Measurements from ENCODE around the gene SH3BGR. TPM values are rescaled to one million over a fixed set of nuclear protein-coding genes. Genes with fewer than 3 reads are reported as not detected.

Gene SH3BGR
- total RNA-seq, 1 donor from 2014 or later: 5.0 TPM

DNA sequence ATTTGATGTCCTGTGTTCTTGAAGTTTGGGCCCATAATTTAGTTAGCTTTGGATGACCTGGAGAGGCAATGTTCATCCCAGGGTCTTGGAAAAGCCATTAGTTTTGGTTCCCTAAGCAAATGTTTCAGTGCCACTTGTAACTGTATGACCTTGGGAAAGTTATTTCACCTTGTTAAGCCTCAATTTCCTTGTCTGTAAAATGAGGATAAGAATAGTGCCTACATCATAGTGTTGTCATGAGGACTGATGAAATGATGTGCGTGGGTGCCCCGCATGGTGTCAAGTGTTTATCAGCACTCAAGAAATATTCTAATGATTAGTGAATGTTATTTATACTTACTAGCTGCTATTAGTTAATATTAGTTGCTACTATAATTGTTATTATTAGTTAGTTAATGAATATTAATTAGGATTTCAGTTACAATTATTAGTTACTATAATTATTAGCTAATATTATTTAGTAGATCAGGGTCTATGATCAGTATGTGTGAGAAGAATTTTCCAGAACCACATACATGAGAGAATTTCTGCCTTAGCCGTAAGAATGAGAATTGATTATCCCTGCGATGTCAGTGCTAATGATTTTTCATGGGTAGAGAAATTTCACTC is 1.9 kb downstream of the SH3BGR start:
- TF ChIP-seq, protein P1, sequence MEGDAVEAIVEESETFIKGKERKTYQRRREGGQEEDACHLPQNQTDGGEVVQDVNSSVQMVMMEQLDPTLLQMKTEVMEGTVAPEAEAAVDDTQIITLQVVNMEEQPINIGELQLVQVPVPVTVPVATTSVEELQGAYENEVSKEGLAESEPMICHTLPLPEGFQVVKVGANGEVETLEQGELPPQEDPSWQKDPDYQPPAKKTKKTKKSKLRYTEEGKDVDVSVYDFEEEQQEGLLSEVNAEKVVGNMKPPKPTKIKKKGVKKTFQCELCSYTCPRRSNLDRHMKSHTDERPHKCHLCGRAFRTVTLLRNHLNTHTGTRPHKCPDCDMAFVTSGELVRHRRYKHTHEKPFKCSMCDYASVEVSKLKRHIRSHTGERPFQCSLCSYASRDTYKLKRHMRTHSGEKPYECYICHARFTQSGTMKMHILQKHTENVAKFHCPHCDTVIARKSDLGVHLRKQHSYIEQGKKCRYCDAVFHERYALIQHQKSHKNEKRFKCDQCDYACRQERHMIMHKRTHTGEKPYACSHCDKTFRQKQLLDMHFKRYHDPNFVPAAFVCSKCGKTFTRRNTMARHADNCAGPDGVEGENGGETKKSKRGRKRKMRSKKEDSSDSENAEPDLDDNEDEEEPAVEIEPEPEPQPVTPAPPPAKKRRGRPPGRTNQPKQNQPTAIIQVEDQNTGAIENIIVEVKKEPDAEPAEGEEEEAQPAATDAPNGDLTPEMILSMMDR (IDR thresholded peaks at IDR 0.05; ENCODE audit: insufficient read depth, low read length, severe bottlenecking): no peak
- no peaks in the 10 kb centered on the region for H3K36me3 ChIP-seq (ENCODE audit: control insufficient read depth, insufficient read depth, low read length)
- H3K4me3 ChIP-seq (ENCODE audit: low read depth, low read length): no peak overlapping the region
- DNase-seq (ENCODE audit: low read depth): no peak
- no peaks in the 10 kb centered on the region for H3K27me3 ChIP-seq (ENCODE audit: control insufficient read depth, insufficient read depth, low read length)
- FAIRE-seq: no peak

DNA sequence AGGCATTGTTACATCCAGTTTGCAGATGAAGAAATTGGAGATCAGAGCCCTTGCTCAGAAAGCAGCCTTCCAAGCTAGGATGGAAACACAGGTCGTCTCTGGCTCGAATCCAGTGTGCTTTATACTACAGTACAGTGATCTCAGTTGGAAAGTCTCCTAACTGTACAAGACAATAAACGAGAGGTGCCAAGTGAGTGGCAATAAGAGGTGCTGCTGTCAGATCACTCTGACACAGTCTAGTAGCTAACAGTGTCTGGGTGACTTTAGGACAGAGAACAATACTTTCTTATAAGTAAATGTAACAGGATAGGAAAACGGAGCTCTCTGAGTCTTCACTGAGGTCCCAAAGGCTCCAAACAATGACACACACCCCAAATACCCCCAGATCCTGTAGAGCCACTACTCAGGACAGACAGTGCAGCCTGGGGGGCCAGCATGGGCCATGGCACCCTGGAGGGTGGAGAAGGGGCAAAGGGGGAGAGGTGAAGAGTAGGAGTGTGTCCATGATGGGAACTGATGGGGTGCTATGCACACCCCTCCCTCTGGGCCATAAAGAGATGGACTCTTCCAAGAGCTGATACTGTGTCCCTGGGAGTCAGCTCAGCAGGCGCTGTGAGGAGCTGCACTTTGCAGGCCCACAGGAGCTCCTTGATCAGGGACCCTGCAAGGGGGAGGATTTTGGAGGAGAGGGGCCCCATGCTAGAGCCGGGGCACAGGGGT is 3.3 kb downstream of the SH3BGR start:
- TF ChIP-seq, protein P1 (IDR thresholded peaks at IDR 0.05; ENCODE audit: insufficient read depth, low read length, severe bottlenecking): no peak
- FAIRE-seq: no peak
- H3K27me3 ChIP-seq (ENCODE audit: control insufficient read depth, insufficient read depth, low read length): no peaks in the 10 kb centered on the region

DNA sequence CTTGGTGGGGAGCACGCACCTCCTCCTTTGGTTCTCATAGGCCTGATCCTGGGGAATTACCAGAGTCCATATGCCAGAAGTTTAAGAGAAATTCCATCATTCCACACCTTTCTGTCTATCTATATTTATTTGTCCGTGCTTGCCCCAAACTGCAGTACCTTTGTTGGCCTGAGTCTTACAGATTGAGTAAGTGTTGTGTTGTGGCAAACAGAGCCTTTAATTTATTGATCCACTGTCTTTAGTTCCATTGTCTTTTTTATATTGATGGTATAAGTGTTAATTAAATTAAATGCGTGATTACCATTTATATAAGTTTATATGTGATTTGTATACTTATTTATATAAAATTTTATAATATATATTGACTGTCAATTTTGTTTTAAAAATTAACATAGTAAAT is 4.9 kb downstream of the SH3BGR start:
- DNase-seq (ENCODE audit: low read depth): peak; percentile 16
- no peaks in the 10 kb centered on the region for H3K36me3 ChIP-seq (ENCODE audit: control insufficient read depth, insufficient read depth, low read length)
- no peak overlapping the region for H3K4me3 ChIP-seq (ENCODE audit: low read depth, low read length)
- TF ChIP-seq, protein P1 (IDR thresholded peaks at IDR 0.05; ENCODE audit: insufficient read depth, low read length, severe bottlenecking): peak; percentile 24
- no peak for FAIRE-seq
- H3K27me3 ChIP-seq (ENCODE audit: control insufficient read depth, insufficient read depth, low read length): no peaks in the 10 kb centered on the region

More for the DNA sequence above, 3.3 kb downstream of the SH3BGR start:
- Histone ChIP-seq H3K4me3 (ENCODE audit: low read depth, low read length) (no peak overlapping the region), H3K36me3 (ENCODE audit: control insufficient read depth, insufficient read depth, low read length) (no peaks in the 10 kb centered on the region)
- no peak for DNase-seq (ENCODE audit: low read depth)

DNA sequence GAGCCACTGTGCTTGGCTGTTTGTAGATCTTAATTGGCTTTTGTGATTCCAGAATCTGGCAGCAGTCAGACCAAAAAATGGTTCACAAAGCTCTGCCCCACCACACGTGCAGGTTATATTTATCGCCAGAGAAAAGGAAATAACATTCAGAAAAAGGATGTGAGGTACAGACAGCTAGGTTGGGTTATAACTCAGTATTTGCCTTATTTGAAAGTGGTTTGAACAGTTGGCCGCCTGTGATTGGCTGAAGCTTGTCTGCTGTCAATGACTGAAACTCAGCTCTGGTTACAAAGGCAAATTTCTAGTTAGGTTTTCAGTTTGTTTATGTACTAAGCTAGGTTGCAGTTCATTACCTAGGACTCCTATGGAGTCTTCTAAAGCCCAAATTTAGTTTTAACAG is 9.6 kb downstream of the SH3BGR start:
- H3K27me3 ChIP-seq (ENCODE audit: control insufficient read depth, insufficient read depth, low read length): no peaks in the 10 kb centered on the region
- TF ChIP-seq, protein P1 (IDR thresholded peaks at IDR 0.05; ENCODE audit: insufficient read depth, low read length, severe bottlenecking): no peak
- H3K4me3 ChIP-seq (ENCODE audit: low read depth, low read length): no peak overlapping the region
- H3K36me3 ChIP-seq (ENCODE audit: control insufficient read depth, insufficient read depth, low read length): no peaks in the 10 kb centered on the region
- no peak for DNase-seq (ENCODE audit: low read depth)
- no peak for FAIRE-seq

DNA sequence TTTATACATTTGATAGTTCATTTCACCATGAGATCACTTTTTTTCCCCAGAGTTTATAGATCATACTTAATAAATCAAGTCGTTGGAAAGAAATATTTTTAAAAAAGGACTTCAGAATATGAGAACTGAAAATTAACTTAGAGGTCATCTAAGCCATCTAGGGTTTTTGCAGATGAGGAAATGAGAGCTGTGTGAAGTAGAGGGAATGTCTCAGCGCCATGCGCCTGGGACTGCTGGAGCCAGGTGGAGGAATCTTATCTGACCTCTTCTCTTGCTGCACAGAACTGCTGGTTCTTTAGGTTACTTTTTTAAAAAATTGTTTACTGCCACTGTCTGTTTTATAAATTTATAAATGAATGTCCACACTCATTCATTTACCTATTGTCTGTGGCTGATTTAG is 11.5 kb downstream of the SH3BGR start:
- Histone ChIP-seq H3K36me3 (ENCODE audit: control insufficient read depth, insufficient read depth, low read length) (no peaks in the 10 kb centered on the region), H3K4me3 (ENCODE audit: low read depth, low read length) (no peak overlapping the region), H3K27me3 (ENCODE audit: control insufficient read depth, insufficient read depth, low read length) (no peaks in the 10 kb centered on the region)
- DNase-seq (ENCODE audit: low read depth): no peak
- TF ChIP-seq, protein P1 (IDR thresholded peaks at IDR 0.05; ENCODE audit: insufficient read depth, low read length, severe bottlenecking): no peak
- no peak for FAIRE-seq

Data from bronchial epithelial cell (primary cell).